Caco-2 (cell line): ENCODE measurements around the gene SMAD5. TPM values are rescaled to one million over a fixed set of nuclear protein-coding genes. Genes with fewer than 3 reads are reported as not detected.

Experiments
- Bru-seq: library from RNA; stranded (reverse); fragments of 400-500 nt; gene quantifications from one replicate; lab custom pipeline; 2021; lab: Mats Ljungman, UMichigan
- BruChase-seq, 2 experiments: library from RNA; stranded (reverse); fragments of 400-500 nt; gene quantifications; one replicate each; lab custom pipeline; 2021; lab: Mats Ljungman, UMichigan
- BruUV-seq: library from RNA; stranded (reverse); fragments of 400-500 nt; replicated peaks from 2 replicates; lab custom pipeline; 2021; lab: Mats Ljungman, UMichigan
- CTCF ChIA-PET: fragments of 300-600 bp; sonication (Branson Sonifier 250); formaldehyde crosslinking; loops from one replicate; lab custom pipeline; 2022; ENCODE audit warnings: antibody characterized with exemption; lab: Charles Lee
- POLR2A ChIA-PET: fragments of 300-600 bp; sonication (Branson Sonifier 250); formaldehyde crosslinking; loops from one replicate; lab custom pipeline; 2022; ENCODE audit warnings: antibody characterized with exemption; lab: Charles Lee
- DNase-seq, 2 experiments: peaks; one replicate each; pipeline versions ENCODE4 v3.0.0 to v3.0.0-alpha.2; 2020 to 2022
- H3K27me3 ChIP-seq: replicated peaks from 2 replicates; pipeline ENCODE4 v1.6.0; 2011; ENCODE audit warnings: low read length; ENCODE audit not compliant: control insufficient read depth, insufficient read depth
- H3K36me3 ChIP-seq: 2 replicates; pipeline ENCODE4 v1.5.1; 2011; ENCODE audit warnings: low read length; ENCODE audit not compliant: control insufficient read depth, insufficient read depth
- H3K4me1 ChIP-seq: fragments of 250-450 bp; sonication (Bioruptor Pico); 2 replicates; pipeline ENCODE4 v1.5.1; 2020; ENCODE audit warnings: mild to moderate bottlenecking
- H3K4me3 ChIP-seq: 2 replicates; pipeline ENCODE4 v1.5.1; 2011; ENCODE audit warnings: low read depth, mild to moderate bottlenecking, control low read depth, low read length
- H3K9me3 ChIP-seq: fragments of 250-450 bp; sonication (Bioruptor Pico); 2 replicates; pipeline ENCODE4 v1.5.1; 2020; ENCODE audit warnings: mild to moderate bottlenecking, moderate library complexity
- H3K27ac Mint-ChIP-seq: one replicate; pipeline ENCODE4 v1.8.0; 2022; ENCODE audit warnings: mixed read lengths; ENCODE audit not compliant: unreplicated experiment
- H3K27me3 Mint-ChIP-seq: one replicate; pipeline ENCODE4 v1.8.0; 2022; ENCODE audit warnings: mixed read lengths; ENCODE audit not compliant: insufficient read depth, unreplicated experiment
- H3K36me3 Mint-ChIP-seq: one replicate; pipeline ENCODE4 v1.8.0; 2022; ENCODE audit warnings: mild to moderate bottlenecking, mixed read lengths; ENCODE audit not compliant: insufficient read depth, unreplicated experiment
- H3K4me1 Mint-ChIP-seq: one replicate; pipeline ENCODE4 v1.8.0; 2022; ENCODE audit warnings: low read depth, mixed read lengths; ENCODE audit not compliant: unreplicated experiment
- H3K4me3 Mint-ChIP-seq: one replicate; pipeline ENCODE4 v1.8.0; 2022; ENCODE audit warnings: mild to moderate bottlenecking, moderate library complexity, mixed read lengths; ENCODE audit not compliant: unreplicated experiment
- H3K9me3 Mint-ChIP-seq: one replicate; pipeline ENCODE4 v1.8.0; 2022; ENCODE audit warnings: mixed read lengths; ENCODE audit not compliant: unreplicated experiment
- intact Hi-C: fragments of 100-400 bp; cut with micrococcal nuclease; formaldehyde crosslinking; loops from one replicate; pipeline ENCODE4 v1.10.0; 2022; ENCODE audit not compliant: unreplicated experiment
- long read RNA-seq: library from polyadenylated mRNA; stranded (forward); transcript quantifications from one replicate; pipeline ENCODE4 v2.0.0, GENCODE V29; 2022
- total RNA-seq: library from RNA; stranded (reverse); gene quantifications from 2 replicates; pipeline ENCODE4 v1.2.3, GENCODE V29; 2022
- TF ChIP-seq, protein P1 (sequence below), 2 experiments: fragments of 200-600 bp in 1 of 2; IDR thresholded peaks; 1 replicate in 1 of 2; 2 replicates in 1 of 2; pipeline versions ENCODE4 v1.5.1 to v1.8.0; 2011 to 2022; ENCODE audit warnings: antibody characterized with exemption in 1 of 2, control low read depth in 1 of 2, inconsistent platforms in 1 of 2, low read depth in 1 of 2, low read length in 1 of 2, mild to moderate bottlenecking in 1 of 2, moderate library complexity in 1 of 2; ENCODE audit not compliant: insufficient read depth in 1 of 2, severe bottlenecking in 1 of 2, unreplicated experiment in 1 of 2

The SMAD5 gene
- 141 and 142 TPM in 2 replicates for total RNA-seq
- percentile 99 among the genes with signal in this experiment for Bru-seq, nascent RNA
- BruChase-seq, experiment 1, labeled RNA remaining after a 2-hour chase: percentile 98 among the genes with signal in this experiment
- percentile 97 among the genes with signal in this experiment for BruChase-seq, experiment 2, labeled RNA remaining after a 6-hour chase
- long read RNA-seq, full-length matches to known transcripts: 21 of 38 reads
- long read RNA-seq, partial matches to known transcripts: 13 of 38 reads
- long read RNA-seq, other reads (novel, unspliced or antisense): 4 of 38 reads

DNA sequence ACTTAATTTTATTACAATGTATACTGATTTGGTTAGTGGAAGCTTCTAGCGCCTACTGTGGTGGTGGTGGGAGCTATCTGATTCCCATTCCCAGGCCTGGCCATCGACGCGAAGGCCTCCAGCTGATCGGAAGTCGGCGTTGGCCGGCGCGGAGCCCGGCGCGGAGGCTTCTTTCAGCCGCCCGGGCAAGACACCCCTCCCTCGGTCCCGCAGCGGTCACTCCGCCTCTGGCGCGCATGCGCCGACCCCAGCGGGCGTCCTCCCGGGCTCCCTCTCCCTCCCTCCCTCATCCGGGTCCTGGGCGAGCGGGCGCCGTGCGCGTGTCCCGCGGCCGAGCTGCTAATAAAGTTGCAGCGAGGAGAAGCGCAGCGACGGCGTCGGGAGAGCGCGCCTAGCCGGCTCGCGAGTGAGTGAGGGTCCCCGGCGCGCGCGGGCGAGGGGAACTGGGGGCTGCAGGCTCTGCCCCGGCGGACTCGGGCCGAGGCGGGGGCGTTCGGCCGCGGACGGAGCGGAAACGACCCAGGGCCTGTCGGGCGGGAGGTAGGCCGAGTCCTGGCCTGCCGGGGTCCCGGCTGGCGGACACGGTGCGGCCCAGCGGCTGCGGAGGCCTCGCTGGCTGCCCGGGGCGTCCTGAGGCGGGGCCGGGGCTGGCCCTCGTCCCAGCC is at the start of gene SMAD5:
TSS of gene SMAD5 (plus strand) at position 289 of the 665 bp plus-strand sequence. CDS start 20,916 bp downstream, outside the sequence.
- Histone ChIP-seq H3K9me3 (no peaks in the 10 kb centered on the region), H3K27me3 (no peaks in the 10 kb centered on the region), H3K4me1 (peaks cover 44% of the 10 kb centered on the region), H3K4me3 (peak within 1 kb of the TSS; percentile 80), H3K36me3 (no peaks in the 10 kb centered on the region)
- Mint-ChIP-seq H3K27me3 (no peaks in the 10 kb centered on the region), H3K9me3 (no peaks in the 10 kb centered on the region), H3K4me3 (peak within 1 kb of the TSS; percentile 78), H3K36me3 (peaks cover 22% of the 10 kb centered on the region), H3K4me1 (peaks cover 35% of the 10 kb centered on the region), H3K27ac (peak within 1 kb of the TSS; percentile 94)
- BruUV-seq: no TSS peak
- TF ChIP-seq, protein P1, sequence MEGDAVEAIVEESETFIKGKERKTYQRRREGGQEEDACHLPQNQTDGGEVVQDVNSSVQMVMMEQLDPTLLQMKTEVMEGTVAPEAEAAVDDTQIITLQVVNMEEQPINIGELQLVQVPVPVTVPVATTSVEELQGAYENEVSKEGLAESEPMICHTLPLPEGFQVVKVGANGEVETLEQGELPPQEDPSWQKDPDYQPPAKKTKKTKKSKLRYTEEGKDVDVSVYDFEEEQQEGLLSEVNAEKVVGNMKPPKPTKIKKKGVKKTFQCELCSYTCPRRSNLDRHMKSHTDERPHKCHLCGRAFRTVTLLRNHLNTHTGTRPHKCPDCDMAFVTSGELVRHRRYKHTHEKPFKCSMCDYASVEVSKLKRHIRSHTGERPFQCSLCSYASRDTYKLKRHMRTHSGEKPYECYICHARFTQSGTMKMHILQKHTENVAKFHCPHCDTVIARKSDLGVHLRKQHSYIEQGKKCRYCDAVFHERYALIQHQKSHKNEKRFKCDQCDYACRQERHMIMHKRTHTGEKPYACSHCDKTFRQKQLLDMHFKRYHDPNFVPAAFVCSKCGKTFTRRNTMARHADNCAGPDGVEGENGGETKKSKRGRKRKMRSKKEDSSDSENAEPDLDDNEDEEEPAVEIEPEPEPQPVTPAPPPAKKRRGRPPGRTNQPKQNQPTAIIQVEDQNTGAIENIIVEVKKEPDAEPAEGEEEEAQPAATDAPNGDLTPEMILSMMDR (IDR thresholded peaks at IDR 0.05; ENCODE audit: insufficient read depth in 1 of 2, low read depth in 1 of 2, low read length in 1 of 2, severe bottlenecking in 1 of 2, unreplicated experiment in 1 of 2): no peak
- intact Hi-C loops: loop anchor here (1.0 to 2.0 kb wide), 4 partner anchors 9 to 42 kb away; no protein-coding TSS in a partner anchor
- DNase-seq: peak; percentile 97 to 98
- ChIA-PET POLR2A (interaction anchor here (0.6 to 1.8 kb wide), 12 partner anchors 8 to 79 kb away, joined by 3 to 12 read pairs (median 4); no protein-coding TSS in a partner anchor), CTCF (interaction anchor here (0.9 to 2.4 kb wide), 3 partner anchors 9 to 143 kb away, joined by 3 to 11 read pairs (median 4); no protein-coding TSS in a partner anchor)

DNA sequence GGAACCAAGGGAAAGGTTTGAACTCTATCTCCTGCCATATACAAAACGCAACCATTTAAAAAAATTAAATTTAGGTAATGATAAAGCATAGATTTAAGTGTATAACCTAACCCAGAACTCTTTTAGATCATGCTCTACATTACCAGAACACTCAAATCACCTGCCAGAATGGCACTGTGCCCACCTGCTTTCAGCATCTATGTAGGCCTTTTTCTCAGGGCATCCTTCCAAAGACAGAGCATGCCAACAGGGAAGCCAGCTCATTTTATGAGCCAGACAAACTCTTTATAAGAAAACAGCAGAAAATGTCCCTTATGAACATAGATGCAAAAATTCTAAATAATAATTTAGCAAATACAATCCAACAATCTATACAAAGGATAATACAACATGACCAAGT is 47.9 kb upstream of the SMAD5 start:
- TF ChIP-seq, protein P1 (IDR thresholded peaks at IDR 0.05; ENCODE audit: insufficient read depth in 1 of 2, low read depth in 1 of 2, low read length in 1 of 2, severe bottlenecking in 1 of 2, unreplicated experiment in 1 of 2): no peak
- no peak for DNase-seq
- Mint-ChIP-seq H3K4me3 (no peak overlapping the region), H3K27ac (no peak overlapping the region), H3K36me3 (no peaks in the 10 kb centered on the region), H3K27me3 (no peaks in the 10 kb centered on the region), H3K9me3 (no peaks in the 10 kb centered on the region), H3K4me1 (peaks cover 6% of the 10 kb centered on the region)
- peaks cover 11% of the 10 kb centered on the region for H3K4me1 ChIP-seq
- no TSS peak for BruUV-seq
- POLR2A ChIA-PET: no interaction called here
- no peaks in the 10 kb centered on the region for H3K27me3 ChIP-seq
- no peaks in the 10 kb centered on the region for H3K9me3 ChIP-seq
- intact Hi-C loops: no loop called here
- H3K36me3 ChIP-seq: no peaks in the 10 kb centered on the region
- CTCF ChIA-PET: interaction anchor here (1.1 kb wide), 1 partner anchor 18 kb away, joined by 3 read pairs; no protein-coding TSS in a partner anchor
- no peak overlapping the region for H3K4me3 ChIP-seq
